SK-N-SH (cell line): Measurements from ENCODE around the gene C10orf67. TPM values are rescaled to one million over a fixed set of nuclear protein-coding genes. Genes with fewer than 3 reads are reported as not detected.

Source experiments
- CTCF ChIA-PET: fragments of 300-600, 350-600 bp; formaldehyde crosslinking; extraction: SDS; loops from one replicate; lab custom pipeline; 2021; lab: Yijun Ruan, JAX
- POLR2A ChIA-PET: fragments of 350-600 bp; sonication (Branson Sonifier 250); formaldehyde crosslinking; extraction: SDS; loops from one replicate; lab custom pipeline; 2020; ENCODE audit warnings: antibody characterized with exemption, inconsistent platforms; lab: Yijun Ruan, JAX
- DNase-seq: peaks from one replicate; pipeline ENCODE4 v3.0.0; 2012
- H2AFZ ChIP-seq: fragments of 200-600 bp; sonication (generic); 2 replicates; pipeline ENCODE4 v1.8.1; 2016; ENCODE audit warnings: antibody characterized with exemption, mild to moderate bottlenecking, low read depth
- H3F3A ChIP-seq: fragments of 200-600 bp; sonication (generic); replicated peaks from 2 replicates; pipeline ENCODE3; 2016; ENCODE audit warnings: antibody characterized with exemption, mild to moderate bottlenecking; ENCODE audit not compliant: insufficient read depth
- H3K27ac ChIP-seq, 2 experiments: fragments of 200-500 bp in 1 of 2; fragments of 200-600 bp in 1 of 2; sonication (Bioruptor generic) in 1 of 2; sonication (generic), shearing (Covaris generic) in 1 of 2; 2 replicates each; pipeline versions ENCODE4 v1.5.1 to v1.6.1; 2014 to 2016; ENCODE audit warnings: low read depth in 2 of 2, inconsistent platforms in 1 of 2, low read length in 1 of 2, mild to moderate bottlenecking in 1 of 2, mixed read lengths in 1 of 2
- H3K27me3 ChIP-seq: fragments of 200-600 bp; sonication (generic), shearing (Covaris generic); 2 replicates; pipeline ENCODE4 v1.6.1; 2016; ENCODE audit warnings: mixed run types; ENCODE audit not compliant: insufficient read depth
- H3K36me3 ChIP-seq, 2 experiments: fragments of 200-500 bp in 1 of 2; fragments of 200-600 bp in 1 of 2; sonication (Bioruptor generic) in 1 of 2; sonication (generic) in 1 of 2; replicated peaks in 1 of 2; 2 replicates each; pipeline versions ENCODE3 to v1.5.1; 2014 to 2016; ENCODE audit warnings: low read length in 1 of 2, mild to moderate bottlenecking in 1 of 2; ENCODE audit not compliant: insufficient read depth in 2 of 2, control insufficient read depth in 1 of 2
- H3K4me1 ChIP-seq, 2 experiments: fragments of 200-500 bp in 1 of 2; fragments of 200-600 bp in 1 of 2; sonication (Bioruptor generic) in 1 of 2; sonication (generic), shearing (Covaris generic) in 1 of 2; 2 replicates each; pipeline versions ENCODE4 v1.5.1 to v1.6.1; 2014 to 2016; ENCODE audit warnings: low read depth in 1 of 2, low read length in 1 of 2, mixed run types in 1 of 2; ENCODE audit not compliant: insufficient read depth in 2 of 2, control insufficient read depth in 1 of 2
- H3K4me2 ChIP-seq: fragments of 200-600 bp; sonication (generic), shearing (Covaris generic); 2 replicates; pipeline ENCODE4 v1.6.1; 2017; ENCODE audit warnings: mixed run types
- H3K4me3 ChIP-seq, 2 experiments: fragments of 200-500 bp in 1 of 2; fragments of 200-600 bp in 1 of 2; sonication (Bioruptor generic) in 1 of 2; sonication (generic), shearing (Covaris generic) in 1 of 2; 2 replicates each; pipeline versions ENCODE4 v1.5.1 to v1.8.1; 2014 to 2016; ENCODE audit warnings: low read depth in 2 of 2, inconsistent platforms in 1 of 2, low read length in 1 of 2, mild to moderate bottlenecking in 1 of 2, mixed read lengths in 1 of 2, moderate library complexity in 1 of 2
- H3K79me2 ChIP-seq: fragments of 200-600 bp; sonication (generic); 2 replicates; pipeline ENCODE4 v1.8.1; 2017; ENCODE audit warnings: mild to moderate bottlenecking; ENCODE audit not compliant: insufficient read depth
- H3K9ac ChIP-seq: fragments of 200-600 bp; sonication (generic); 2 replicates; pipeline ENCODE4 v1.6.1; 2017; ENCODE audit warnings: mixed run types
- H3K9me2 ChIP-seq: fragments of 200-600 bp; sonication (generic); 2 replicates; pipeline ENCODE4 v1.6.1; 2017; ENCODE audit warnings: mixed run types
- H3K9me3 ChIP-seq: fragments of 200-600 bp; sonication (generic); 2 replicates; pipeline ENCODE4 v1.6.1; 2017; ENCODE audit warnings: mixed run types, mild to moderate bottlenecking, moderate library complexity
- H4K20me1 ChIP-seq: fragments of 200-600 bp; sonication (generic); 2 replicates; pipeline ENCODE4 v1.6.1; 2017; ENCODE audit warnings: mild to moderate bottlenecking, mixed run types; ENCODE audit not compliant: insufficient read depth
- FOSL2 ChIP-seq: IDR thresholded peaks from 2 replicates; pipeline ENCODE4 v1.4.0; 2012; ENCODE audit warnings: low read depth, mild to moderate bottlenecking, moderate library complexity, borderline replicate concordance
- FOXJ3 ChIP-seq: sonication (generic); formaldehyde crosslinking; IDR thresholded peaks from 2 replicates; pipeline ENCODE4 v1.5.1; 2020; ENCODE audit warnings: mild to moderate bottlenecking, missing genetic modification reagents
- FOXM1 ChIP-seq: IDR thresholded peaks from 2 replicates; pipeline ENCODE4 v1.4.0; 2012; ENCODE audit warnings: low read depth, mild to moderate bottlenecking
- IRF3 ChIP-seq: fragments of 150-350 bp; IDR thresholded peaks from 2 replicates; pipeline ENCODE4 v1.6.1; 2016; ENCODE audit warnings: mild to moderate bottlenecking, low read depth, low read length
- JUND ChIP-seq: IDR thresholded peaks from 2 replicates; pipeline ENCODE4 v1.4.0; 2012
- MAX ChIP-seq: IDR thresholded peaks from 2 replicates; pipeline ENCODE4 v1.4.0; 2012; ENCODE audit warnings: low read depth
- MXI1 ChIP-seq: IDR thresholded peaks from 2 replicates; pipeline ENCODE4 v1.6.1; 2012; ENCODE audit warnings: mild to moderate bottlenecking, low read depth, low read length, improper control_type of control experiment
- NFIC ChIP-seq: IDR thresholded peaks from 2 replicates; pipeline ENCODE4 v1.4.0; 2012; ENCODE audit warnings: borderline replicate concordance
- NRF1 ChIP-seq: IDR thresholded peaks from 2 replicates; pipeline ENCODE4 v1.6.1; 2012; ENCODE audit warnings: low read depth, mild to moderate bottlenecking, low read length
- POLR2AphosphoS5 ChIP-seq: IDR thresholded peaks from 2 replicates; pipeline ENCODE4 v1.6.1; 2012; ENCODE audit warnings: low read depth, low read length
- REST ChIP-seq: IDR thresholded peaks from 2 replicates; pipeline ENCODE4 v1.6.1; 2012; ENCODE audit warnings: mild to moderate bottlenecking, low read depth, low read length, moderate library complexity
- RFX5 ChIP-seq: IDR thresholded peaks from 2 replicates; pipeline ENCODE4 v1.6.1; 2012; ENCODE audit warnings: mild to moderate bottlenecking, improper control_type of control experiment, low read length
- RXRA ChIP-seq: IDR thresholded peaks from 2 replicates; pipeline ENCODE4 v1.4.0; 2012; ENCODE audit warnings: low read depth, mild to moderate bottlenecking, borderline replicate concordance
- USF1 ChIP-seq: IDR thresholded peaks from 2 replicates; pipeline ENCODE4 v1.4.0; 2012; ENCODE audit warnings: low read depth, borderline replicate concordance
- YY1 ChIP-seq: IDR thresholded peaks from 2 replicates; pipeline ENCODE4 v1.4.0; 2012; ENCODE audit warnings: low read depth, mild to moderate bottlenecking
- WGBS: methylation state at CpG from one replicate; pipeline ENCODE4 v1.1.6; 2017; ENCODE audit warnings: low lambda C conversion rate; 5-methylcytosine and 5-hydroxymethylcytosine counted together
- polyA plus RNA-seq, 3 experiments: library from polyadenylated mRNA; depleted of rRNA; stranded (reverse); fragments of >200 nt; gene quantifications; 2 replicates each; pipeline ENCODE4 v1.2.3, GENCODE V29; 2012

Gene C10orf67
- polyA plus RNA-seq, 1 of the 3 experiments (the other 2 are of a cell fraction) = 0.97 TPM

- no peaks in the 10 kb centered on the region for H3F3A ChIP-seq
- no peak for DNase-seq
- no peak overlapping the region for H3K27ac ChIP-seq
- no peak overlapping the region for H3K9ac ChIP-seq
- WGBS = 26% methylated on average over 9 of the region's 9 CpGs
- H3K79me2 ChIP-seq = no peaks in the 10 kb centered on the region
- POLR2A ChIA-PET = no interaction called here
- CTCF ChIA-PET = interaction anchor here (1.0 to 2.5 kb wide), 2 partner anchors 31 to 106 kb away, joined by 4 to 8 read pairs; no protein-coding TSS in a partner anchor
- H4K20me1 ChIP-seq = no peaks in the 10 kb centered on the region
- no peaks in the 10 kb centered on the region for H3K4me1 ChIP-seq
- H3K4me2 ChIP-seq = no peak overlapping the region
- H2AFZ ChIP-seq = no peak overlapping the region
- no peaks in the 10 kb centered on the region for H3K27me3 ChIP-seq
- no peaks in the 10 kb centered on the region for H3K9me2 ChIP-seq
- H3K36me3 ChIP-seq = no peaks in the 10 kb centered on the region
- H3K9me3 ChIP-seq = no peaks in the 10 kb centered on the region
- TF ChIP-seq POLR2AphosphoS5 (no peak), NRF1 (no peak), FOXJ3 (CRISPR knock-in tag) (no peak), MXI1 (no peak), USF1 (no peak), NFIC (no peak), MAX (no peak), FOXM1 (no peak), RXRA (no peak), JUND (no peak), YY1 (no peak)
- H3K4me3 ChIP-seq = no peak overlapping the region
Observed at GRCh38 chr10:23263441-23264164, 81.0 kb downstream of the C10orf67 start.

- no peaks in the 10 kb centered on the region for H3K4me1 ChIP-seq
- WGBS = 72% methylated on average over 2 of the region's 2 CpGs
Observed at GRCh38 chr10:23262928-23263327, 81.7 kb downstream of the C10orf67 start.

More at GRCh38 chr10:23262928-23263327, 81.7 kb downstream of the C10orf67 start:
- H3K27me3 ChIP-seq = no peaks in the 10 kb centered on the region
- no peak overlapping the region for H3K4me2 ChIP-seq
- no peak overlapping the region for H3K27ac ChIP-seq
- no peaks in the 10 kb centered on the region for H3K9me2 ChIP-seq
- no peak overlapping the region for H3K4me3 ChIP-seq
- H3K9ac ChIP-seq = no peak overlapping the region
- no peak for DNase-seq
- ChIA-PET POLR2A (no interaction called here), CTCF (interaction anchor here (2.5 kb wide), 1 partner anchor 105 kb away, joined by 8 read pairs; no protein-coding TSS in a partner anchor)
- no peaks in the 10 kb centered on the region for H3K79me2 ChIP-seq
- no peaks in the 10 kb centered on the region for H3F3A ChIP-seq
- H2AFZ ChIP-seq = no peak overlapping the region
- TF ChIP-seq REST (no peak), RFX5 (no peak), MXI1 (no peak), NRF1 (no peak), MAX (no peak), IRF3 (no peak), FOSL2 (no peak), FOXM1 (no peak), FOXJ3 (CRISPR knock-in tag) (no peak)
- H3K36me3 ChIP-seq = no peaks in the 10 kb centered on the region
- H3K9me3 ChIP-seq = no peaks in the 10 kb centered on the region
- no peaks in the 10 kb centered on the region for H4K20me1 ChIP-seq
